Measurements from ENCODE around the gene OR4C45. TPM values are rescaled to one million over a fixed set of nuclear protein-coding genes. Genes with fewer than 3 reads are reported as not detected.
A peak's percentile ranks its signal among the peaks of the same experiment; 100 is the strongest.
"Not testable (repeated sequence)": the region's sequence is repeated elsewhere in the genome, so short reads cannot be mapped to it uniquely, and the experiment has no call there.

OR4C45 gene
- total RNA-seq, 1 donor from 2014 or later: not detected

GRCh38 chr11:50078001-50078400 lies 45.3 kb downstream of the OR4C45 start:
- H3K4me3 ChIP-seq (ENCODE audit: low read depth, low read length): no peak overlapping the region
- no peak for DNase-seq (ENCODE audit: low read depth)
- TF ChIP-seq CTCF (conservative IDR thresholded peaks at IDR 0.05; ENCODE audit: low read depth, low read length): no peak

GRCh38 chr11:50078946-50079345 lies 46.3 kb downstream of the OR4C45 start:
- not testable (repeated sequence) for H3K4me3 ChIP-seq (ENCODE audit: low read depth, low read length)
- DNase-seq (ENCODE audit: low read depth): peak; percentile 25

DNA sequence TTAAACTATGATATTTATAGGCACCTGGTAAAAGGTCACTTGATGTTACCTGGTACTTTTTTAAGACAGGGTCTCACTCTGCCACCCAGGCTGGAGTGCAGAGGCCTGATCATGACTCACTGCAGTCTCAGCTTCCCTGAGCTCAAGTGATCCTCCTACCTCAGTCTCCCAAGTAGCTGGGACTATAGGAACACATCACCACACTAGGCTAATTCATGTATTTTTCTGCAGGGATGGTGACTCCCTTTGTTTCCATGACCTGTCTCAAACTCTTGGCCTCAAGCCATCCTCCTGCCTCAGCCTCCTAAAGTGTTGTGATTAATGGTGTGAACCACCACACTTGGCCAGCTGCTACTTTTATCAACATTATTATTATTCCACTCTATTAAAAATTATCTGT lies 47.6 kb downstream of the OR4C45 start:
- TF ChIP-seq CTCF (conservative IDR thresholded peaks at IDR 0.05; ENCODE audit: low read depth, low read length): no peak
- no peak overlapping the region for H3K4me3 ChIP-seq (ENCODE audit: low read depth, low read length)
- DNase-seq (ENCODE audit: low read depth): no peak

Other genes starting within 250 kb of the OR4C45 start
- not detected in 2 replicates for gene OR4C13, start 80.5 kb upstream of the OR4C45 start, total RNA-seq
- not detected in 2 replicates for gene OR4C12, start 50.3 kb upstream of the OR4C45 start, total RNA-seq